Adrenal gland (tissue), 12 donors: ENCODE data around the gene POLR1E. TPM values are rescaled to one million over a fixed set of nuclear protein-coding genes. Genes with fewer than 3 reads are reported as not detected.
"Not testable (repeated sequence)": the region's sequence is repeated elsewhere in the genome, so short reads cannot be mapped to it uniquely, and the experiment has no call there.

Experiments
- DNase-seq, 7 donors: peaks; one replicate each; pipeline ENCODE4 v3.0.0-alpha.2; 2019 to 2020
- H3K27ac ChIP-seq, 5 donors: fragments of 200-600 bp; sonication (generic) in 4 of 5; 1 replicate in 3 of 5; 2 replicates in 2 of 5; pipeline versions ENCODE4 v1.5.1 to v1.8.0; 2016 to 2020; ENCODE audit warnings: mild to moderate bottlenecking in 1 of 5
- H3K27me3 ChIP-seq: fragments of 200-600 bp; 2 replicates; pipeline ENCODE4 v1.8.0; 2021
- H3K36me3 ChIP-seq, 2 donors: fragments of 200-600 bp; replicated peaks in 1 of 2; 1 replicate in 1 of 2; 2 replicates in 1 of 2; pipeline versions ENCODE4 v1.5.1 to v1.8.0; 2018 to 2022
- H3K4me1 ChIP-seq, 2 donors: fragments of 200-600 bp; replicated peaks in 1 of 2; 1 replicate in 1 of 2; 2 replicates in 1 of 2; pipeline versions ENCODE4 v1.5.1 to v1.8.0; 2018 to 2021
- H3K4me3 ChIP-seq, 4 donors: fragments of 200-600 bp; sonication (generic) in 3 of 4; one replicate each; pipeline ENCODE4 v1.5.1; 2016 to 2018
- H3K9me3 ChIP-seq, 3 donors: fragments of 200-600 bp; sonication (generic) in 1 of 3; replicated peaks in 1 of 3; 1 replicate in 2 of 3; 2 replicates in 1 of 3; pipeline versions ENCODE4 v1.5.1 to v1.8.0; 2016 to 2021
- CTCF ChIP-seq, 6 experiments: fragments of 450-650 bp in 4 of 6; fragments of 200-600 bp in 2 of 6; sonication (generic) in 1 of 6; IDR thresholded peaks; 1 replicate in 5 of 6; 2 replicates in 1 of 6; pipeline versions ENCODE4 v1.5.1 to v1.8.0; 2016 to 2021; ENCODE audit warnings: antibody characterized with exemption in 6 of 6, mild to moderate bottlenecking in 2 of 6, moderate library complexity in 1 of 6
- POLR2A ChIP-seq, 2 donors: fragments of 450-650 bp; IDR thresholded peaks; one replicate each; pipeline ENCODE4 v1.6.1; 2017; ENCODE audit warnings: antibody characterized with exemption in 2 of 2, mild to moderate bottlenecking in 2 of 2, moderate library complexity in 1 of 2
- WGBS, 4 donors: extraction: QIAGEN DNeasy Blood & Tissue Kit in 2 of 4; methylation state at CpG; one replicate each; pipeline versions ENCODE4 v1.1.5 to v1.1.7; 2013 to 2017; 5-methylcytosine and 5-hydroxymethylcytosine counted together
- intact Hi-C, 2 donors: fragments of 100-400 bp; cut with DNase I; formaldehyde crosslinking; loops; one replicate each; pipeline versions ENCODE4 v1.14.1 to v1.15.0; 2022 to 2023
- polyA plus RNA-seq, 3 donors: library from polyadenylated mRNA; stranded (reverse); fragments of 200-250 nt in 2 of 3; fragments of 350-450 nt in 1 of 3; fragmentation: Illumina TruSeq in 1 of 3; extraction: RNeasy Lipid Tissue Mini Kit (QIAGEN cat#74804) in 1 of 3; gene quantifications; one replicate each; pipeline ENCODE4 v1.2.3, GENCODE V29; 2013 to 2014
- total RNA-seq, 9 donors: library from RNA; depleted of rRNA in 4 of 9; stranded (reverse); fragments of >200 nt in 4 of 9; fragments of 120-200 nt in 1 of 9; fragmentation: NEBNext Ultra II Directional in 1 of 9; extraction: Animal tissue kit (Norgen Biotek cat#: 25700) in 1 of 9; gene quantifications; one replicate each; pipeline versions ENCODE4 v1.1.0 to v1.2.4, GENCODE V29; 2013 to 2023
- donor health status: healthy with polysubstance abuse.
- donor health status: Bipolar disorder and iron deficiency.
- donor health status: DM: yes; HTN: yes; CAD: no.
- donor health status: DM: no; HTN: no; CAD: no.
- donor health status: DM: no; HTN: no; CAD: no.
- donor health status: DM: yes; HTN: yes; CAD: no.

POLR1E gene
- total and polyA plus RNA-seq, 12 donors, result 12.6 to 113 (median 20.9) TPM

GRCh38 chr9:37512437-37512836, 26.7 kb downstream of the POLR1E start:
- WGBS, 4 donors, result 73 to 81% (median 80%) methylated on average over 6 to 12 of the region's 12 CpGs

DNA sequence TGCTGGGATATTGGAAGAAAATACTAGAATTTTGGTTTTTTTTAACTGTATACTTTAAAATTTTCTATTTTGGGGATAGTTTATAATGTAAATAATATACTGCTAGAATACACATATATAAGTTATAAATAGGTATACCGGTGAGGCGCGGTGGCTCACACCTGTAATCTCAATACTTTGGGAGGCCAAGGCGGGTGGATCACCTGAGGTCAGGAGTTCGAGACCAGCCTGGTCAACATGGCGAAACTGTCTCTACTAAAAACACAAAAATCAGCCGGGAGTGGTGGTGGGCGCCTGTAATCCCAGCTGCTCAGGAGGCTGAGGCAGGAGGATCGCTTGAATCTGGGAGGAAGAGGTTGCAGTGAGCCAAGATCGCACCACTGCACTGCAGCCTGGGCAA, 28.7 kb downstream of the POLR1E start:
- intact Hi-C loops, H3K4me3 ChIP-seq, H3K9me3 ChIP-seq, H3K27ac ChIP-seq, H3K4me1 ChIP-seq, H3K27me3 ChIP-seq, DNase-seq: not testable (repeated sequence)
- H3K36me3 ChIP-seq, result peaks cover 0 to 17% of the 10 kb centered on the region in 2 donors
- 94 to 97% (median 95%) methylated on average over 10 of the region's 10 CpGs for WGBS, 4 donors

More at GRCh38 chr9:37512437-37512836, 26.7 kb downstream of the POLR1E start:
- Histone ChIP-seq H3K4me3 (no peak overlapping the region), H3K9me3 (no peaks in the 10 kb centered on the region), H3K36me3 (peaks cover 0 to 17% of the 10 kb centered on the region in 2 donors), H3K27ac (no peak overlapping the region), H3K27me3 (no peaks in the 10 kb centered on the region), H3K4me1 (peaks cover 0 to under 1% of the 10 kb centered on the region in 2 donors)
- intact Hi-C loops, result no loop called here
- DNase-seq, result no peak
- TF ChIP-seq CTCF (IDR thresholded peaks at IDR 0.05) (no peak), POLR2A (IDR thresholded peaks at IDR 0.05) (no peak)

DNA sequence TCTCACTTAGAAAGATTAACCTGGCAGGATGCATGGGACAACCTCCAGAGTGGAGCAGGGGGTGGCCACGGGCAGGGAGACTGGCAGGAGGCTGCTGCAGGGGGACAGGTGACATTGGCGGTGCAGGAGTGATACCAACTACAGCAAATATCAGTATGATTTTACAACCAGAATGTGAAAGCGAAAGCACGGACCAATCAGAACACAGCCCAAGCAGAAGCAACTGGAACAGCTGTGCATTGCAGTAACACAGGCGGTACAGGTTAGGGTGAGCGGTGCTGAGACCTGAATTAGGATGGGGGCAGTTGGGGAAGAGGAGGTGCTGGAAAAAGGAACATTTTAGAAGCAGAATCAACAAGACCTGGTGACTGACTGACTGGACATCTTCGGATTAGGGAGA, 29.3 kb downstream of the POLR1E start:
- intact Hi-C loops, result no loop called here
- 94 to 97% (median 95%) methylated on average over 7 of the region's 7 CpGs for WGBS, 4 donors
- Histone ChIP-seq H3K36me3 (peaks cover 0 to 17% of the 10 kb centered on the region in 2 donors), H3K9me3 (no peaks in the 10 kb centered on the region), H3K4me3 (no peak overlapping the region), H3K27ac (no peak overlapping the region), H3K27me3 (no peaks in the 10 kb centered on the region), H3K4me1 (peaks cover 0 to 7% of the 10 kb centered on the region in 2 donors)
- no peak for DNase-seq
- no peak for TF ChIP-seq CTCF (IDR thresholded peaks at IDR 0.05)
- TF ChIP-seq POLR2A (IDR thresholded peaks at IDR 0.05), result no peak

DNA sequence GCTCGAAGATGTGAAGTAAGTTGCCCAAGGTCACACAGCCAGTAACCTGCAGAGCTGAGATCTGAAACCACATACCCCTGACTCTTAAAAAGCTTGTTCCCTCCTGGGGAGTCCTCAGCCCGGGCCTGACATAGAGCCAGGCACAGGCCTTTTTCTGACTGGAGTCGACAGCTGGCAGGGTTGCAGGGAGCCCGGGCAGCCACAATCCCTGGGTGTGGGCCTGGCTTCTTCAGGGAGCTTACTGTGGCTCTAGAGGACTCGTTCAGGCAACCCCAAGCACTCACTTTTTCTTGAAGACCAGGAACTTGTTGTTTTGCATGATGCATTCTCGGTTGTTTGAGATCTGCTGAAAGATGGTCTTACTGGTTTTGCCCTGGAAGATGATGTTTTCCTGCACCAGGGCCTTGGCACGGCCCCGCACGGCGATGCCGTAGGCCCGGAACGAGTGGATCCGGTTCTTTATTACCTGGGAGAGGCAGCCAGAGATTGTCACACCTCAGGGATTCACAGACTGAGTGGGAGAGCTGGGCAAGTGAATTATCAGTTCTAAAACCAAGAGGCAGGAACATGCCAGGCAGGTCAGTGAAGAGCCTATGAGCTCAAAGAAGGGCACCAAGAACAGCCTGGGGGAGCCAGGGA, 30.0 kb downstream of the POLR1E start:
- DNase-seq, result no peak
- H3K27ac ChIP-seq, result no peak overlapping the region
- H3K4me1 ChIP-seq, result peaks cover 0 to 7% of the 10 kb centered on the region in 2 donors
- no peak for TF ChIP-seq POLR2A (IDR thresholded peaks at IDR 0.05)
- no peak for TF ChIP-seq CTCF (IDR thresholded peaks at IDR 0.05)
- H3K4me3 ChIP-seq, result no peak overlapping the region
- peaks cover 0 to 17% of the 10 kb centered on the region in 2 donors for H3K36me3 ChIP-seq
- intact Hi-C loops, result no loop called here
- no peaks in the 10 kb centered on the region for H3K27me3 ChIP-seq
- H3K9me3 ChIP-seq, result no peaks in the 10 kb centered on the region
- 91 to 97% (median 94%) methylated on average over 9 to 14 of the region's 14 CpGs for WGBS, 4 donors

DNA sequence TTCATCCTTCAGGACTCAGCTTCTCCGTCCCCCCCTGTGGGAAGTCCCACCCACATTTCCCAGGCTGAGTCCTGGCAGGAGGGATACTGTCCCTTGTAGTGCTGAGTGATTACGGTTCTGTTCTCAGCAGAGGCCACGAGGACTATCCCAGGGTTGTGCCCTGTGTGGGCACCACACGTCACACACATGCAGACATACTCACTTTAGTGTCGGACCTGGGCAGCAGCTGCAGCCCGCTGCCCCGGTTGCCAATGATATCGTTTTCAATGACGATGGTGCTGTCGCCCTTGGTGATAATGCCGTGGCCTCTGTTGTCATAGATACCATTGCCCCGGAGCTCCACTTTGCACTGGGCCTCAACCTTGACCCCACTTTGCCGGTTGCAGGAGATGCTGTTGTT, 32.2 kb downstream of the POLR1E start:
- no peak overlapping the region for H3K4me3 ChIP-seq
- 60 to 82% (median 70%) methylated on average over 11 to 13 of the region's 13 CpGs for WGBS, 4 donors
- DNase-seq, result peak in 3 of 7 donors; percentile 17 to 63 (median 43)

More for the DNA sequence above, 32.2 kb downstream of the POLR1E start:
- intact Hi-C loops, result no loop called here
- no peaks in the 10 kb centered on the region for H3K9me3 ChIP-seq
- no peak overlapping the region for H3K27ac ChIP-seq
- no peak for TF ChIP-seq CTCF (IDR thresholded peaks at IDR 0.05)
- peaks cover 0 to 14% of the 10 kb centered on the region in 2 donors for H3K4me1 ChIP-seq
- H3K36me3 ChIP-seq, result peaks cover 0 to 14% of the 10 kb centered on the region in 2 donors
- no peaks in the 10 kb centered on the region for H3K27me3 ChIP-seq
